BE2C (cell line): ENCODE measurements around the gene INO80D.

Experiments
- DNase-seq: peaks from one replicate; pipeline ENCODE4 v3.0.0-alpha.2; 2020
- H3K27me3 ChIP-seq: fragments of 250-450 bp; sonication (Bioruptor Pico); 2 replicates; pipeline ENCODE4 v1.5.1; 2020; ENCODE audit warnings: mild to moderate bottlenecking
- H3K36me3 ChIP-seq: fragments of 250-450 bp; sonication (Bioruptor Pico); 2 replicates; pipeline ENCODE4 v1.5.1; 2020; ENCODE audit warnings: mild to moderate bottlenecking
- H3K4me1 ChIP-seq: fragments of 250-450 bp; sonication (Bioruptor Pico); 2 replicates; pipeline ENCODE4 v1.5.1; 2020
- H3K4me3 ChIP-seq: 2 replicates; pipeline ENCODE4 v1.5.1; 2011; ENCODE audit warnings: low read depth, low read length
- H3K9me3 ChIP-seq: fragments of 250-450 bp; sonication (Bioruptor Pico); 2 replicates; pipeline ENCODE4 v1.5.1; 2020
- TF ChIP-seq, protein P1 (sequence below): IDR thresholded peaks from 2 replicates; pipeline ENCODE4 v1.5.1; 2012; ENCODE audit warnings: mild to moderate bottlenecking, low read depth, low read length

The INO80D gene

GRCh38 chr2:206064077-206064476, 21.9 kb downstream of the INO80D start:
- DNase-seq, result no peak
- no peaks in the 10 kb centered on the region for H3K36me3 ChIP-seq
- TF ChIP-seq, protein P1, sequence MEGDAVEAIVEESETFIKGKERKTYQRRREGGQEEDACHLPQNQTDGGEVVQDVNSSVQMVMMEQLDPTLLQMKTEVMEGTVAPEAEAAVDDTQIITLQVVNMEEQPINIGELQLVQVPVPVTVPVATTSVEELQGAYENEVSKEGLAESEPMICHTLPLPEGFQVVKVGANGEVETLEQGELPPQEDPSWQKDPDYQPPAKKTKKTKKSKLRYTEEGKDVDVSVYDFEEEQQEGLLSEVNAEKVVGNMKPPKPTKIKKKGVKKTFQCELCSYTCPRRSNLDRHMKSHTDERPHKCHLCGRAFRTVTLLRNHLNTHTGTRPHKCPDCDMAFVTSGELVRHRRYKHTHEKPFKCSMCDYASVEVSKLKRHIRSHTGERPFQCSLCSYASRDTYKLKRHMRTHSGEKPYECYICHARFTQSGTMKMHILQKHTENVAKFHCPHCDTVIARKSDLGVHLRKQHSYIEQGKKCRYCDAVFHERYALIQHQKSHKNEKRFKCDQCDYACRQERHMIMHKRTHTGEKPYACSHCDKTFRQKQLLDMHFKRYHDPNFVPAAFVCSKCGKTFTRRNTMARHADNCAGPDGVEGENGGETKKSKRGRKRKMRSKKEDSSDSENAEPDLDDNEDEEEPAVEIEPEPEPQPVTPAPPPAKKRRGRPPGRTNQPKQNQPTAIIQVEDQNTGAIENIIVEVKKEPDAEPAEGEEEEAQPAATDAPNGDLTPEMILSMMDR, result no peak

DNA sequence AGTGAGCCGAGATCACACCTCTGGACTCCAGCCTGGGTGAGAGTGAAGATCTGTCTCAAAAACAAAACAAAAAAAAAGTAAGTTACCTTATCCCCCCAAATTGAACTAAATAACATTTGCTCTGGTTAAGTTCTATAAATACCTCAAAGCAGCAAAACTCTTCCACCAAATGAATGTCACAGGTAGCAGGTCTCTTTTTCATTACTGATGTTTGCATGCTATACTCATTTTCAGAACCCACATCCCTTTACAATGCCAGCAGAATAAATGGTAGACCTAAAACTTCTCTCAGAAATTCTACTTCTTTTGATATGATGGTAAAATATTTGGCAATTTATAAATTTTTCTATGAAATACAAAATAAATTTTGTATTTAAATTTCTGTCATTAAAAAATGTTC, 22.3 kb downstream of the INO80D start:
- H3K4me3 ChIP-seq, result no peak overlapping the region
- no peaks in the 10 kb centered on the region for H3K36me3 ChIP-seq
- H3K9me3 ChIP-seq, result no peaks in the 10 kb centered on the region
- H3K4me1 ChIP-seq, result no peaks in the 10 kb centered on the region
- TF ChIP-seq, protein P1, result no peak
- no peaks in the 10 kb centered on the region for H3K27me3 ChIP-seq
- no peak for DNase-seq

More at GRCh38 chr2:206064077-206064476, 21.9 kb downstream of the INO80D start:
- Histone ChIP-seq H3K27me3 (no peaks in the 10 kb centered on the region), H3K9me3 (no peaks in the 10 kb centered on the region), H3K4me3 (no peak overlapping the region), H3K4me1 (no peaks in the 10 kb centered on the region)

- TF ChIP-seq, protein P1, result no peak
- H3K4me3 ChIP-seq, result no peak overlapping the region
- no peaks in the 10 kb centered on the region; the same call in 1 of the 2 replicates for H3K36me3 ChIP-seq
- no peaks in the 10 kb centered on the region for H3K9me3 ChIP-seq
- H3K4me1 ChIP-seq, result no peaks in the 10 kb centered on the region
- no peaks in the 10 kb centered on the region for H3K27me3 ChIP-seq
- DNase-seq, result no peak
Observed at GRCh38 chr2:206062724-206063123, 23.2 kb downstream of the INO80D start.

- H3K36me3 ChIP-seq, result peaks cover 7% of the 10 kb centered on the region
- no peaks in the 10 kb centered on the region for H3K9me3 ChIP-seq
- TF ChIP-seq, protein P1, result no peak
- H3K4me3 ChIP-seq, result no peak overlapping the region
- DNase-seq, result no peak
- no peaks in the 10 kb centered on the region for H3K4me1 ChIP-seq
- no peaks in the 10 kb centered on the region for H3K27me3 ChIP-seq
Observed at GRCh38 chr2:206056286-206056685, 29.7 kb downstream of the INO80D start.

- H3K27me3 ChIP-seq, result no peaks in the 10 kb centered on the region
- H3K9me3 ChIP-seq, result no peaks in the 10 kb centered on the region
- TF ChIP-seq, protein P1, result no peak
- no peak for DNase-seq
- no peaks in the 10 kb centered on the region for H3K4me1 ChIP-seq
- peaks cover 7% of the 10 kb centered on the region for H3K36me3 ChIP-seq
- no peak overlapping the region for H3K4me3 ChIP-seq
Observed at GRCh38 chr2:206054952-206055351, 31.0 kb downstream of the INO80D start.

GRCh38 chr2:206051912-206052311, 34.1 kb downstream of the INO80D start:
- no peak for DNase-seq
- TF ChIP-seq, protein P1, result no peak
- no peak overlapping the region for H3K4me3 ChIP-seq
- no peaks in the 10 kb centered on the region for H3K4me1 ChIP-seq
- no peaks in the 10 kb centered on the region for H3K9me3 ChIP-seq
- peaks cover 7% of the 10 kb centered on the region for H3K36me3 ChIP-seq
- no peaks in the 10 kb centered on the region for H3K27me3 ChIP-seq
